GM12801 (cell line): Measurements from ENCODE around the gene ABCA13.

Source experiments
- CTCF ChIP-seq: IDR thresholded peaks from one replicate; pipeline ENCODE4 v1.5.1; 2011; ENCODE audit warnings: control low read depth; ENCODE audit not compliant: insufficient read length; ENCODE audit errors: extremely low read depth

ABCA13 gene

GRCh38 chr7:48575516-48575915, 404.3 kb downstream of the ABCA13 start:
- TF ChIP-seq CTCF: no peak

DNA sequence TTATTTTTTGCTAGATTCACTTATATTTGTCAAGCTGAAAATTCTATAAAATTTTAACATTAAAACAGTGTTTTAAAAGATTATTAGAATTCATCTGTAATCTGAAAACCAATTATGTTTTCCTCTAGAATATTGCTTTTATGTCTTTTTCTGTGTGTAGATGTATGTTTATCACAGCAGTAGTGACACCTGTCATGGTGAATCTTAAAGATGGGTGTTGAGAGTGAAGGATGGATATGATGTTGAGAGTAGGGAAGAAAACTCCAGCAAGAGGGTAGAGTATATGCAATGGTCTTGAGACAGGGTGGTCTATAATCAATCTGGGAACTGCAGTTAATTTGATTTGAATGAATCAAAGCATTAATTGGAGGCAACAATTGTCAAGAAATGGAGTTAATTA, 416.2 kb downstream of the ABCA13 start:
- no peak for TF ChIP-seq CTCF

GRCh38 chr7:48594349-48594748, 423.1 kb downstream of the ABCA13 start:
- TF ChIP-seq CTCF: no peak

GRCh38 chr7:48595756-48596155, 424.5 kb downstream of the ABCA13 start:
- no peak for TF ChIP-seq CTCF

- TF ChIP-seq CTCF: no peak
These were observed 439.4 kb downstream of the ABCA13 start for GRCh38 chr7:48610705-48611104.

GRCh38 chr7:48611993-48612392, 440.7 kb downstream of the ABCA13 start:
- no peak for TF ChIP-seq CTCF

DNA sequence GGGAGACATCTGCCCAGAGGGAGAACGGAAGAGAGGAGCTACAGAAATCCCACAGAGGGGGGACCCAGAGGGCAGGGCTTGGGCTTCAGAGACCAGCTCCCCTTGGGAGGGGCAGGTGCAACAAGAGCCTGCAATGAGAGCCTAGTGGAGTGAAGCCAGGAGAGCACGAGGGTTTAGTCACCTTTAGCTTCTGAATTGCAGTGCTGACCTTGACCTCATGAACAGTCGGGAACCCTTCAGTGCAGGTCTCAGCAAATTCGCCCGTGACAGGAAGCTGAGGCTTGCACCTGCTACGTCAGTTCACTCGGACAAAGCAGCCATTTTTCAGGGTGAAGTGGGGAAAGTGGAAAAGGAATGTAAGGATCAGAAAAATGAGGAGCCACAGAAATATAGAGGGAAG, 446.2 kb downstream of the ABCA13 start:
- TF ChIP-seq CTCF: no peak

DNA sequence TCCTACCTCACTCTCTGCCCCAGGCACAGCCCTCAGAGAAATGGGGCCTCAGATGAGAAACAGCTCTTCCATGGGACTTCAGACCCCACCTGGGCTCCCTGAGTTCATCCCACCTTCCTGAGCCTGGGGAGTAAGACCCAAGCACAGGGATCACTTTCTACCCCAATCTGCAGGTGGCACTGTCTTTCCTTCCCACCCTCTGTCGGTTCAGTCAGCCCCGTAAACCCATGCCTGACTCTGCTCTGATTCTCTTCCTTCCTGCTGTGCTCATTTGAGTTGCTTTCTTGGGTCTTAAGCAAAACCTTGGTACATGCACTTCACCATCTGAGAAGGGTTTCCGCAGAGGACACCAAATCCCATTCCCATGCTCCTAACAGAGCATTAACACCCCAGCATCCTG, 446.7 kb downstream of the ABCA13 start:
- no peak for TF ChIP-seq CTCF
